ENCODE results near the gene FYB1. TPM values are rescaled to one million over a fixed set of nuclear protein-coding genes. Genes with fewer than 3 reads are reported as not detected.

The FYB1 gene
- total RNA-seq, 1 experiment from 2014 or later, result 0.12 TPM

- BruUV-seq (replicated peaks), result no TSS peak
- intact Hi-C loops (cut with micrococcal nuclease), result no loop called here
- no peaks in the 10 kb centered on the region for H3K27me3 Mint-ChIP-seq (ENCODE audit: insufficient read depth, unreplicated experiment)
Observed at GRCh38 chr5:39093352-39093751, 126.0 kb downstream of the FYB1 start.

GRCh38 chr5:39092581-39093351 is 126.6 kb downstream of the FYB1 start:
- DNase-seq (ENCODE audit: unreplicated experiment), result peak; percentile 69
- peak overlapping the region; percentile 73 for H3K27ac Mint-ChIP-seq (ENCODE audit: low read depth, unreplicated experiment)
- CTCF ChIA-PET, result interaction anchor here (2.5 kb wide), 1 partner anchor 12 kb away, joined by 18 read pairs; no protein-coding TSS in a partner anchor
- intact Hi-C loops (cut with micrococcal nuclease), result no loop called here
- no peaks in the 10 kb centered on the region for H3K36me3 Mint-ChIP-seq (ENCODE audit: insufficient read depth, unreplicated experiment)
- BruUV-seq (replicated peaks), result no TSS peak
- peaks cover 10% of the 10 kb centered on the region for H3K4me1 Mint-ChIP-seq (ENCODE audit: insufficient read depth, unreplicated experiment)
- H3K4me3 Mint-ChIP-seq (ENCODE audit: unreplicated experiment), result no peak overlapping the region
- POLR2A ChIA-PET, result interaction anchor here (0.9 to 1.5 kb wide), 4 partner anchors 8 to 230 kb away, joined by 3 to 7 read pairs (median 4); no protein-coding TSS in a partner anchor
- H3K27me3 Mint-ChIP-seq (ENCODE audit: insufficient read depth, unreplicated experiment), result no peaks in the 10 kb centered on the region
- no peak for TF ChIP-seq CTCF (IDR thresholded peaks at IDR 0.05; ENCODE audit: unreplicated experiment)
- H3K9me3 Mint-ChIP-seq (ENCODE audit: unreplicated experiment), result peaks cover 13% of the 10 kb centered on the region

More at GRCh38 chr5:39093352-39093751, 126.0 kb downstream of the FYB1 start:
- Mint-ChIP-seq H3K4me1 (ENCODE audit: insufficient read depth, unreplicated experiment) (peaks cover 10% of the 10 kb centered on the region), H3K27ac (ENCODE audit: low read depth, unreplicated experiment) (no peak overlapping the region), H3K36me3 (ENCODE audit: insufficient read depth, unreplicated experiment) (no peaks in the 10 kb centered on the region), H3K4me3 (ENCODE audit: unreplicated experiment) (no peak overlapping the region), H3K9me3 (ENCODE audit: unreplicated experiment) (peaks cover 13% of the 10 kb centered on the region)
- no peak for TF ChIP-seq CTCF (IDR thresholded peaks at IDR 0.05; ENCODE audit: unreplicated experiment)
- peak; percentile 64 for DNase-seq (ENCODE audit: unreplicated experiment)
- ChIA-PET POLR2A (interaction anchor here (0.9 to 1.5 kb wide), 3 partner anchors 15 to 229 kb away, joined by 3 to 7 read pairs (median 3); no protein-coding TSS in a partner anchor), CTCF (interaction anchor here (0.7 kb wide), 1 partner anchor 26 kb away, joined by 4 read pairs; no protein-coding TSS in a partner anchor)

GRCh38 chr5:39091940-39092580 is 127.3 kb downstream of the FYB1 start:
- TF ChIP-seq CTCF (IDR thresholded peaks at IDR 0.05; ENCODE audit: unreplicated experiment), result no peak
- H3K27ac Mint-ChIP-seq (ENCODE audit: low read depth, unreplicated experiment), result peak overlapping the region; percentile 73
- DNase-seq (ENCODE audit: unreplicated experiment), result no peak
- ChIA-PET POLR2A (interaction anchor here (0.9 kb wide), 1 partner anchor 9 kb away, joined by 4 read pairs; no protein-coding TSS in a partner anchor), CTCF (interaction anchor here (2.5 kb wide), 1 partner anchor 11 kb away, joined by 18 read pairs; no protein-coding TSS in a partner anchor)
- no TSS peak for BruUV-seq (replicated peaks)
- intact Hi-C loops (cut with micrococcal nuclease), result no loop called here
- H3K9me3 Mint-ChIP-seq (ENCODE audit: unreplicated experiment), result peaks cover 13% of the 10 kb centered on the region
- H3K4me3 Mint-ChIP-seq (ENCODE audit: unreplicated experiment), result no peak overlapping the region
- peaks cover 10% of the 10 kb centered on the region for H3K4me1 Mint-ChIP-seq (ENCODE audit: insufficient read depth, unreplicated experiment)
- H3K36me3 Mint-ChIP-seq (ENCODE audit: insufficient read depth, unreplicated experiment), result no peaks in the 10 kb centered on the region
- no peaks in the 10 kb centered on the region for H3K27me3 Mint-ChIP-seq (ENCODE audit: insufficient read depth, unreplicated experiment)

DNA sequence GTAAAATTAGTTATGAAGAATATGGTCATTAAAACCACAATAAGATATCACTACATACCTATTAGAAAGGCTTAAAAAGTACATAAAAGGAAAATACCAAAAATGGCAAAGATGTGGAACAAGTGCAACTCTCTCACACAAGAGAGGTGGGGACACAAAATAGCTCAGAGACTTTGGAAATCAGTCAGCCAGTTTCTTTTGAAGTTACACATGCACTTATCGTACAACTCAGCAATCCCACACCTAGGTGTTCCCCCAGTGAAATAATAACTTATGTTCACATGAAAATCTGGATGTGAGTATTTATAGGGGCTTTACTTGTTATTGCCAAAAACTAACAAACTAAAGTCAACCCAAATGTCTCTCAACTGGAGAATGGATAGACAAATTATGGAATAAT is 135.4 kb downstream of the FYB1 start:
- no peak for DNase-seq (ENCODE audit: unreplicated experiment)
- no peak overlapping the region for H3K27ac Mint-ChIP-seq (ENCODE audit: low read depth, unreplicated experiment)
- peaks cover 6% of the 10 kb centered on the region for H3K4me1 Mint-ChIP-seq (ENCODE audit: insufficient read depth, unreplicated experiment)
- BruUV-seq (replicated peaks), result no TSS peak
- no peak overlapping the region for H3K4me3 Mint-ChIP-seq (ENCODE audit: unreplicated experiment)
- H3K9me3 Mint-ChIP-seq (ENCODE audit: unreplicated experiment), result no peaks in the 10 kb centered on the region
- no peaks in the 10 kb centered on the region for H3K36me3 Mint-ChIP-seq (ENCODE audit: insufficient read depth, unreplicated experiment)
- TF ChIP-seq CTCF (IDR thresholded peaks at IDR 0.05; ENCODE audit: unreplicated experiment), result no peak
- CTCF ChIA-PET, result no interaction called here
- H3K27me3 Mint-ChIP-seq (ENCODE audit: insufficient read depth, unreplicated experiment), result no peaks in the 10 kb centered on the region
- intact Hi-C loops (cut with micrococcal nuclease), result no loop called here
- POLR2A ChIA-PET, result no interaction called here

All from MCF 10A (cell line).